Glutamatergic neuron (in vitro differentiated cells): ENCODE measurements around the gene EMILIN2. TPM values are rescaled to one million over a fixed set of nuclear protein-coding genes. Genes with fewer than 3 reads are reported as not detected.

Experiments
- DNase-seq: peaks from one replicate; pipeline ENCODE4 v3.0.0; 2022
- H3K27ac Mint-ChIP-seq: one replicate; pipeline ENCODE4 v1.8.0; 2020; ENCODE audit warnings: mild to moderate bottlenecking, mixed read lengths, inconsistent platforms; ENCODE audit not compliant: unreplicated experiment
- H3K27me3 Mint-ChIP-seq: one replicate; pipeline ENCODE4 v1.8.0; 2020; ENCODE audit warnings: mild to moderate bottlenecking, moderate library complexity, mixed read lengths, inconsistent platforms; ENCODE audit not compliant: unreplicated experiment
- H3K36me3 Mint-ChIP-seq: one replicate; pipeline ENCODE4 v1.8.0; 2020; ENCODE audit warnings: mild to moderate bottlenecking, mixed read lengths, inconsistent platforms; ENCODE audit not compliant: unreplicated experiment
- H3K4me1 Mint-ChIP-seq: one replicate; pipeline ENCODE4 v1.8.0; 2020; ENCODE audit warnings: mild to moderate bottlenecking, low read depth, mixed read lengths, inconsistent platforms; ENCODE audit not compliant: unreplicated experiment
- H3K4me3 Mint-ChIP-seq: one replicate; pipeline ENCODE4 v1.8.0; 2020; ENCODE audit warnings: mild to moderate bottlenecking, mixed read lengths, inconsistent platforms; ENCODE audit not compliant: unreplicated experiment
- H3K9me3 Mint-ChIP-seq: one replicate; pipeline ENCODE4 v1.8.0; 2020; ENCODE audit warnings: mild to moderate bottlenecking, moderate library complexity, mixed read lengths, inconsistent platforms; ENCODE audit not compliant: unreplicated experiment
- total RNA-seq: library from RNA; stranded (reverse); fragmentation: NEBNext Ultra II Directional; extraction: Animal tissue kit (Norgen Biotek cat#: 25700); gene quantifications from one replicate; pipeline ENCODE4 v1.2.1, GENCODE V29; 2021; ENCODE audit not compliant: unreplicated experiment
- TF ChIP-seq, protein P1 (sequence below): fragments of 200-600 bp; sonication (generic); IDR thresholded peaks from one replicate; pipeline ENCODE4 v1.5.0; 2021; ENCODE audit not compliant: partially characterized antibody, unreplicated experiment

Gene EMILIN2
- total RNA-seq, 1 donor from 2014 or later, result 4.1 TPM

DNA sequence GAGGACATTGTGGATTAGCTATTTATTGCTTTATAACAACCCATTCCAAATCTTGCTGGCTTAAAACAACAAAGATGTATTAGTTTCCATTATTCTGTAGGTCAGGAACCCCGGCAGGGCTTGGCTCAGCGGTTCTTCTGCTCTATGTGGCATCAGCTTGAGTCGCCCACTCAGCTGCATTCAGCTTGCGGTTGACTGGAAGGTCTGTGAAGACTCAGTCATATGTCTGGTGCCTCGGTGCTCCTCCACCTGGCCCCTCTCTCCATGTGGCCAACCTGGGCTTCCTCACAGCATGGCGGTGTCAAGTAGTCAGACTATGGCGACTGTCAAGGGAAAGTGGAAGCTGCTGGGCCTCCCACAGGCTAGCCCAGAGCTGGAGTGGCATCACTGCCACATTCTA is 48.6 kb downstream of the EMILIN2 start:
- TF ChIP-seq, protein P1, sequence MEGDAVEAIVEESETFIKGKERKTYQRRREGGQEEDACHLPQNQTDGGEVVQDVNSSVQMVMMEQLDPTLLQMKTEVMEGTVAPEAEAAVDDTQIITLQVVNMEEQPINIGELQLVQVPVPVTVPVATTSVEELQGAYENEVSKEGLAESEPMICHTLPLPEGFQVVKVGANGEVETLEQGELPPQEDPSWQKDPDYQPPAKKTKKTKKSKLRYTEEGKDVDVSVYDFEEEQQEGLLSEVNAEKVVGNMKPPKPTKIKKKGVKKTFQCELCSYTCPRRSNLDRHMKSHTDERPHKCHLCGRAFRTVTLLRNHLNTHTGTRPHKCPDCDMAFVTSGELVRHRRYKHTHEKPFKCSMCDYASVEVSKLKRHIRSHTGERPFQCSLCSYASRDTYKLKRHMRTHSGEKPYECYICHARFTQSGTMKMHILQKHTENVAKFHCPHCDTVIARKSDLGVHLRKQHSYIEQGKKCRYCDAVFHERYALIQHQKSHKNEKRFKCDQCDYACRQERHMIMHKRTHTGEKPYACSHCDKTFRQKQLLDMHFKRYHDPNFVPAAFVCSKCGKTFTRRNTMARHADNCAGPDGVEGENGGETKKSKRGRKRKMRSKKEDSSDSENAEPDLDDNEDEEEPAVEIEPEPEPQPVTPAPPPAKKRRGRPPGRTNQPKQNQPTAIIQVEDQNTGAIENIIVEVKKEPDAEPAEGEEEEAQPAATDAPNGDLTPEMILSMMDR, result no peak
- Mint-ChIP-seq H3K4me3 (no peak overlapping the region), H3K9me3 (peaks cover 5% of the 10 kb centered on the region), H3K27ac (peak overlapping the region; percentile 68), H3K4me1 (peaks cover 6% of the 10 kb centered on the region), H3K36me3 (peaks cover 6% of the 10 kb centered on the region), H3K27me3 (no peaks in the 10 kb centered on the region)
- no peak for DNase-seq

DNA sequence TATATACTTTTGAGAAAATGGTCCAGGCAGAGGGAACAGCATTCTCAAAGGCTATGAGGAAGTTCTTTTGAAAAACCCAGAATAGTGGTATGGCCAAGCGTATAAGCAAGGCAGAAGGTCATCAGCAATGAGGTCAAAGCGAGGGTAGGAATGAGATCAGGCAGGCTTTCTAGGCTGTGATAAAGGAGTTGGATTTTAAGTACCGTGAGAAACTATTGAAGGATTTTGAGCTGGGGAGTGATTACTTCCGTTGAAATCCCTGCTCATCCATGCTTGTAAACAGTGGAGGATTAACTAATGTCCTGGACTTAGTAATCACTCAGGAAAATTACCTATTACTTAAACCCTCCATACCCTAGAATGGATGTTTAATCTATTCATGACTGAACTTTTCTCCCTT is 50.2 kb downstream of the EMILIN2 start:
- TF ChIP-seq, protein P1, result no peak
- no peak overlapping the region for H3K4me3 Mint-ChIP-seq
- peaks cover 6% of the 10 kb centered on the region for H3K4me1 Mint-ChIP-seq
- no peaks in the 10 kb centered on the region for H3K27me3 Mint-ChIP-seq
- H3K36me3 Mint-ChIP-seq, result no peaks in the 10 kb centered on the region
- no peak overlapping the region for H3K27ac Mint-ChIP-seq
- peaks cover 5% of the 10 kb centered on the region for H3K9me3 Mint-ChIP-seq
- DNase-seq, result no peak

DNA sequence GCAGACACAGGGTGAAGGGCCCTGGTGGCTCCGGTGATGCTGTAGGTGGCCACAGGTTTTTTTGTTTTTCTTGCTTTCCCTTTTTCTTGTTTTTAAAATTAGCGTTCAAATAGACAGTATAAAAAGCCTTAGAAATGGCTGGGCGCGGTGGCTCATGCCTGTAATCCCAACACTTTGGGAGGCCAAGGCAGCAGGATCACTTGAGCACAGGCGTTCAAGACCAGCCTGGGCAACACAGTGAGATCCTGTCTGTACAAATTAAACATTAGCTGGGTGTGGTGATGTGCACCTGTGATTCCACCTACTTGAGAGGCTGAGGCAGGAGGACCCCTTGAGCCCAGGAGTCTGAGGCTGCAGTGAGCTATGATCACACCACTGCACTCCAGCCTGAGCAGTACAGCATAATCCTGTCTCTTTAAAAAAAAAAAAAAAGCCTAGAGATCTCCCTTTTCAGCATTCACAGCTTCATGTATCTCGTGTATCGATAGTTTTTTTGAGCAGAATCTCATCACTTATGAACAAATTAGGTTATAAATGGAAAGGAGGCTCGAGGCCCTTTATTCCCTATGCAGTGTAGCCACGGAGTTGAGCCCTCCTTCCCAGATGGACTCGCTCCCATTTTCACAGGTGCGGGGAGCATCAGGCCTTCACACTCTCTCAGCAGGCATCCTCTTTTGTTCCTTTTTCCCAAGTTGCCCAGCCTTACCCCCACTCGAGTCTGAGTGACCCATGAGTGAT is 50.8 kb downstream of the EMILIN2 start:
- Mint-ChIP-seq H3K9me3 (peaks cover 5% of the 10 kb centered on the region), H3K36me3 (no peaks in the 10 kb centered on the region), H3K27ac (no peak overlapping the region), H3K27me3 (no peaks in the 10 kb centered on the region), H3K4me1 (peaks cover 6% of the 10 kb centered on the region), H3K4me3 (no peak overlapping the region)
- DNase-seq, result no peak
- TF ChIP-seq, protein P1, result no peak

DNA sequence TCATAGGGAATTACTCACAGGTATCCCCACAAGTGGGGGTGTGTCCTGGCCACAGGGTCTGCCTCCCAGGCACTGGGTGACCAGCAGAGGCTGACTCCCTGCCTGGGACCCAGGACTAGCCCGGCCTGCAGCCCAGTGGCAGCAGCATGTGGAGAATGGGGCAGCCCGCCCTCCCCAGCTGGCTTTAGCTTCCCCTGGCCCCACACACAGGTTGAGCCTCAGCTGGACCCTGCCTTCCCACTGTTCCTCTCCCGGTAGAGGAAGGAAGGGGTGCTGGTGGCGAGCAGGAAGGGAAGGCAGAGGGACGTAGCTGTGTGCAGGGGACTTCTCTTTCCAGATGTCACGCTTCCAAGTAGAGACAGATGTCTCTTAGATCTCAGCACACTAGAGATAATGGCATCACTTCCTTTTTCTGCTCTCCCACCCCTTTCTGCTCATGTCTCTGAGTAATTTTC is 51.4 kb downstream of the EMILIN2 start:
- TF ChIP-seq, protein P1, result no peak
- Mint-ChIP-seq H3K27ac (no peak overlapping the region), H3K4me3 (peak overlapping the region; percentile 5), H3K4me1 (peaks cover 6% of the 10 kb centered on the region), H3K36me3 (no peaks in the 10 kb centered on the region), H3K27me3 (no peaks in the 10 kb centered on the region), H3K9me3 (peaks cover 5% of the 10 kb centered on the region)
- DNase-seq, result no peak

DNA sequence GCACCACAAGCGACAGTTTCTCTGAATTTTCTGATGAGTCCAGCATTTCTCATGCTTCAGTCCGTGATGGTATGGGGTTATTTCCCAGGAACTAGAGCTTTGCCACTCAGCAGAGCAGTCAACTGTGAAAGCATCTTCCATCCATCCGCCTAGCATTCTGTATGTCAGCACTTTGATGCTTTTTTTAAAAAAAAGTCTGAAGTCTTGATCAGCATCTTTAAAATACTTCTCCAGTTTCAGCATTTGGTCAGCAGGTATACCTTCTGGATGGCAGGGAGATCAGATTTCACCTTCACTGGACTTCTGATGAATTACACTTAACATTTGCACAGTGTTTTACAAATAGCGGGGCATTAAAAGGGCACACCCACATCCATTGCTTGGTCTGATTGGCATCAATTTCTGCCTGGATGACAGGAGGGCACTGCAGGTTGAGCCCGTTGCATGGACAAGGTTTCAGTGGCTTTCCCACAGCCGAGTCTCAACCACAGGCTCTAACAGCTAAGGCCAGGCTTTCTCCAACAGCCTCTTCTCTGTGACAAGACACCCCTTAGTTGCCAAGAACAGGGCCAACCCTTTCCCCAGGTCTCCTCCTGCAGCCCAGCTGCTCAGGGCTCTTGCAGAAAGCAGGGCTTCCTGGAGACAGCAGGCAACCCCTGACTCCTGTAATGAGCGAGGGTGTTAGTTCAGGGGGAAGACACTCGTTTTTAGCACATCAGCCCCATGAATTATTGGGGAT is 54.0 kb downstream of the EMILIN2 start:
- H3K4me1 Mint-ChIP-seq, result peaks cover 3% of the 10 kb centered on the region
- DNase-seq, result no peak
- TF ChIP-seq, protein P1, result no peak
- no peak overlapping the region for H3K4me3 Mint-ChIP-seq
- H3K27ac Mint-ChIP-seq, result no peak overlapping the region
- peaks cover 7% of the 10 kb centered on the region for H3K9me3 Mint-ChIP-seq
- H3K27me3 Mint-ChIP-seq, result peaks cover 4% of the 10 kb centered on the region
- H3K36me3 Mint-ChIP-seq, result no peaks in the 10 kb centered on the region
